ENCODE measurements around the gene UACA. TPM values are rescaled to one million over a fixed set of nuclear protein-coding genes. Genes with fewer than 3 reads are reported as not detected.
"Not testable (repeated sequence)": the region's sequence is repeated elsewhere in the genome, so short reads cannot be mapped to it uniquely, and the experiment has no call there.

UACA gene
- total and polyA plus RNA-seq, 2 experiments from 2014 or later = 46.7 to 58.7 TPM

GRCh38 chr15:70741107-70741531, 22.2 kb downstream of the UACA start:
- Histone ChIP-seq H2AFZ (no peak overlapping the region), H3K79me2 (peaks cover 69% of the 10 kb centered on the region), H3K9me2 (replicated peaks; ENCODE audit: insufficient read depth) (no peaks in the 10 kb centered on the region), H3K4me1 (ENCODE audit: insufficient read depth) (peaks cover 13% of the 10 kb centered on the region), H3K4me3 (no peak overlapping the region), H3K27ac (peak overlapping the region; percentile 55), H3K36me3 (replicated peaks; ENCODE audit: insufficient read depth, low read depth) (no peaks in the 10 kb centered on the region), H3K27me3 (no peaks in the 10 kb centered on the region), H3K9me3 (ENCODE audit: low read depth) (no peaks in the 10 kb centered on the region), H4K20me1 (ENCODE audit: insufficient read depth, poor library complexity, severe bottlenecking) (no peaks in the 10 kb centered on the region), H3K4me2 (peak overlapping the region; percentile 21)
- peak; percentile 65 for DNase-seq (ENCODE audit: low spot score)
- WGBS (ENCODE audit: low lambda C conversion rate, missing lambda C conversion rate) = 50% methylated on average over 1 of the region's 1 CpG
- TF ChIP-seq EZH2phosphoT487 (IDR thresholded peaks at IDR 0.05; ENCODE audit: low read depth, severe bottlenecking, unreplicated experiment) = no peak
- TF ChIP-seq EZH2 (IDR thresholded peaks at IDR 0.05; ENCODE audit: borderline replicate concordance) = no peak
- TF ChIP-seq CTCF (IDR thresholded peaks at IDR 0.05; ENCODE audit: poor library complexity) = no peak

GRCh38 chr15:70735040-70735439, 28.3 kb downstream of the UACA start:
- not testable (repeated sequence) for DNase-seq (ENCODE audit: low spot score); H3K27me3 ChIP-seq; H3K4me1 ChIP-seq (ENCODE audit: insufficient read depth); H3K36me3 ChIP-seq (replicated peaks; ENCODE audit: insufficient read depth, low read depth); H3K9me2 ChIP-seq (replicated peaks; ENCODE audit: insufficient read depth); H3K4me3 ChIP-seq; H4K20me1 ChIP-seq (ENCODE audit: insufficient read depth, poor library complexity, severe bottlenecking); H3K9me3 ChIP-seq (ENCODE audit: low read depth); H2AFZ ChIP-seq; H3K27ac ChIP-seq; H3K4me2 ChIP-seq
- peaks cover 36% of the 10 kb centered on the region for H3K79me2 ChIP-seq
- WGBS (ENCODE audit: low lambda C conversion rate, missing lambda C conversion rate) = 98% methylated on average over 2 of the region's 3 CpGs

- no peaks in the 10 kb centered on the region for H3K9me3 ChIP-seq (ENCODE audit: low read depth)
- 95% methylated on average over 5 of the region's 5 CpGs for WGBS (ENCODE audit: low lambda C conversion rate, missing lambda C conversion rate)
- no peaks in the 10 kb centered on the region for H3K36me3 ChIP-seq (replicated peaks; ENCODE audit: insufficient read depth, low read depth)
- H3K9me2 ChIP-seq (replicated peaks; ENCODE audit: insufficient read depth) = no peaks in the 10 kb centered on the region
- DNase-seq (ENCODE audit: low spot score) = no peak
- no peak overlapping the region for H3K4me3 ChIP-seq
- TF ChIP-seq EZH2phosphoT487 (IDR thresholded peaks at IDR 0.05; ENCODE audit: low read depth, severe bottlenecking, unreplicated experiment) (no peak), EZH2 (IDR thresholded peaks at IDR 0.05; ENCODE audit: borderline replicate concordance) (no peak), CTCF (IDR thresholded peaks at IDR 0.05; ENCODE audit: poor library complexity) (no peak)
- peaks cover 6% of the 10 kb centered on the region for H3K4me1 ChIP-seq (ENCODE audit: insufficient read depth)
- no peak overlapping the region for H3K4me2 ChIP-seq
- no peaks in the 10 kb centered on the region for H4K20me1 ChIP-seq (ENCODE audit: insufficient read depth, poor library complexity, severe bottlenecking)
- no peak overlapping the region for H3K27ac ChIP-seq
- no peak overlapping the region for H2AFZ ChIP-seq
- no peaks in the 10 kb centered on the region for H3K27me3 ChIP-seq
- peaks cover 47% of the 10 kb centered on the region for H3K79me2 ChIP-seq
Observed at GRCh38 chr15:70729164-70729563, 34.2 kb downstream of the UACA start.

GRCh38 chr15:70726753-70727152, 36.6 kb downstream of the UACA start:
- Histone ChIP-seq H3K9me3 (ENCODE audit: low read depth) (no peaks in the 10 kb centered on the region), H4K20me1 (ENCODE audit: insufficient read depth, poor library complexity, severe bottlenecking) (no peaks in the 10 kb centered on the region), H3K79me2 (peaks cover 58% of the 10 kb centered on the region), H3K9me2 (replicated peaks; ENCODE audit: insufficient read depth) (no peaks in the 10 kb centered on the region), H2AFZ (no peak overlapping the region), H3K4me3 (no peak overlapping the region), H3K4me2 (no peak overlapping the region), H3K27me3 (no peaks in the 10 kb centered on the region), H3K4me1 (ENCODE audit: insufficient read depth) (peaks cover 6% of the 10 kb centered on the region), H3K27ac (peak overlapping the region; percentile 0), H3K36me3 (replicated peaks; ENCODE audit: insufficient read depth, low read depth) (no peaks in the 10 kb centered on the region)
- TF ChIP-seq CTCF (IDR thresholded peaks at IDR 0.05; ENCODE audit: poor library complexity) (no peak), EZH2phosphoT487 (IDR thresholded peaks at IDR 0.05; ENCODE audit: low read depth, severe bottlenecking, unreplicated experiment) (no peak)
- no peak for DNase-seq (ENCODE audit: low spot score)
- 62% methylated on average over 1 of the region's 1 CpG for WGBS (ENCODE audit: low lambda C conversion rate, missing lambda C conversion rate)

Data from hepatocyte (in vitro differentiated cells).